ENCODE results near the gene OTOP1.

OTOP1 gene

GRCh38 chr4:4248029-4248884 lies 21.5 kb upstream of the OTOP1 start, which contains the start of gene TMEM128 (continued):
- TF ChIP-seq ZNF148 (tag by site-specific recombination; IDR thresholded peaks at IDR 0.05; ENCODE audit: borderline replicate concordance) (no peak), ZNF394 (tag by site-specific recombination; IDR thresholded peaks at IDR 0.05; ENCODE audit: borderline replicate concordance) (peak; percentile 27; the same call in 1 of the 2 replicates), BCL11A (tag by site-specific recombination; IDR thresholded peaks at IDR 0.05; ENCODE audit: low read depth) (peak; percentile 25; the same call in 1 of the 2 replicates), SP7 (tag by site-specific recombination; IDR thresholded peaks at IDR 0.05) (peak; percentile 81), IKZF3 (tag by site-specific recombination; IDR thresholded peaks at IDR 0.05) (peak; percentile 61), ZNF146 (tag by site-specific recombination; IDR thresholded peaks at IDR 0.05) (no peak), ZNF768 (tag by site-specific recombination; IDR thresholded peaks at IDR 0.05) (no peak), KLF16 (tag by site-specific recombination; IDR thresholded peaks at IDR 0.05) (0 out of 2 replicates have a peak, but pooled peaks have one; percentile 50), ZNF777 (tag by site-specific recombination; IDR thresholded peaks at IDR 0.05; ENCODE audit: borderline replicate concordance) (no peak), GLIS2 (tag by site-specific recombination; IDR thresholded peaks at IDR 0.05) (peak; percentile 34; the same call in 1 of the 2 replicates), ZNF701 (tag by site-specific recombination; IDR thresholded peaks at IDR 0.05) (no peak), ZNF555 (tag by site-specific recombination; conservative IDR thresholded peaks at IDR 0.05) (no peak), ZNF214 (tag by site-specific recombination; IDR thresholded peaks at IDR 0.05; ENCODE audit: borderline replicate concordance) (no peak), REST (tag by site-specific recombination; IDR thresholded peaks at IDR 0.05) (peak; percentile 55; the same call in 1 of the 2 replicates), ZNF311 (tag by site-specific recombination; IDR thresholded peaks at IDR 0.05; ENCODE audit: borderline replicate concordance) (no peak), ZNF423 (tag by site-specific recombination; IDR thresholded peaks at IDR 0.05) (no peak), ZNF571 (tag by site-specific recombination; IDR thresholded peaks at IDR 0.05) (no peak), MZF1 (tag by site-specific recombination; IDR thresholded peaks at IDR 0.05; ENCODE audit: borderline replicate concordance) (no peak), YY2 (tag by site-specific recombination; IDR thresholded peaks at IDR 0.05) (peak; percentile 72), ZSCAN30 (tag by site-specific recombination; IDR thresholded peaks at IDR 0.05) (0 out of 2 replicates have a peak, but pooled peaks have one; percentile 4), ZNF704 (tag by site-specific recombination; IDR thresholded peaks at IDR 0.05) (no peak), ZNF2 (tag by site-specific recombination; IDR thresholded peaks at IDR 0.05) (peak; percentile 83)
- TF ChIP-seq, protein P1, sequence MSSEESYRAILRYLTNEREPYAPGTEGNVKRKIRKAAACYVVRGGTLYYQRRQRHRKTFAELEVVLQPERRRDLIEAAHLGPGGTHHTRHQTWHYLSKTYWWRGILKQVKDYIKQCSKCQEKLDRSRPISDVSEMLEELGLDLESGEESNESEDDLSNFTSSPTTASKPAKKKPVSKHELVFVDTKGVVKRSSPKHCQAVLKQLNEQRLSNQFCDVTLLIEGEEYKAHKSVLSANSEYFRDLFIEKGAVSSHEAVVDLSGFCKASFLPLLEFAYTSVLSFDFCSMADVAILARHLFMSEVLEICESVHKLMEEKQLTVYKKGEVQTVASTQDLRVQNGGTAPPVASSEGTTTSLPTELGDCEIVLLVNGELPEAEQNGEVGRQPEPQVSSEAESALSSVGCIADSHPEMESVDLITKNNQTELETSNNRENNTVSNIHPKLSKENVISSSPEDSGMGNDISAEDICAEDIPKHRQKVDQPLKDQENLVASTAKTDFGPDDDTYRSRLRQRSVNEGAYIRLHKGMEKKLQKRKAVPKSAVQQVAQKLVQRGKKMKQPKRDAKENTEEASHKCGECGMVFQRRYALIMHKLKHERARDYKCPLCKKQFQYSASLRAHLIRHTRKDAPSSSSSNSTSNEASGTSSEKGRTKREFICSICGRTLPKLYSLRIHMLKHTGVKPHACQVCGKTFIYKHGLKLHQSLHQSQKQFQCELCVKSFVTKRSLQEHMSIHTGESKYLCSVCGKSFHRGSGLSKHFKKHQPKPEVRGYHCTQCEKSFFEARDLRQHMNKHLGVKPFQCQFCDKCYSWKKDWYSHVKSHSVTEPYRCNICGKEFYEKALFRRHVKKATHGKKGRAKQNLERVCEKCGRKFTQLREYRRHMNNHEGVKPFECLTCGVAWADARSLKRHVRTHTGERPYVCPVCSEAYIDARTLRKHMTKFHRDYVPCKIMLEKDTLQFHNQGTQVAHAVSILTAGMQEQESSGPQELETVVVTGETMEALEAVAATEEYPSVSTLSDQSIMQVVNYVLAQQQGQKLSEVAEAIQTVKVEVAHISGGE (tag by site-specific recombination; conservative IDR thresholded peaks at IDR 0.05; ENCODE audit: low read depth): peak; percentile 97
- TF ChIP-seq, protein P2, sequence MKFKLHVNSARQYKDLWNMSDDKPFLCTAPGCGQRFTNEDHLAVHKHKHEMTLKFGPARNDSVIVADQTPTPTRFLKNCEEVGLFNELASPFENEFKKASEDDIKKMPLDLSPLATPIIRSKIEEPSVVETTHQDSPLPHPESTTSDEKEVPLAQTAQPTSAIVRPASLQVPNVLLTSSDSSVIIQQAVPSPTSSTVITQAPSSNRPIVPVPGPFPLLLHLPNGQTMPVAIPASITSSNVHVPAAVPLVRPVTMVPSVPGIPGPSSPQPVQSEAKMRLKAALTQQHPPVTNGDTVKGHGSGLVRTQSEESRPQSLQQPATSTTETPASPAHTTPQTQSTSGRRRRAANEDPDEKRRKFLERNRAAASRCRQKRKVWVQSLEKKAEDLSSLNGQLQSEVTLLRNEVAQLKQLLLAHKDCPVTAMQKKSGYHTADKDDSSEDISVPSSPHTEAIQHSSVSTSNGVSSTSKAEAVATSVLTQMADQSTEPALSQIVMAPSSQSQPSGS (tag by site-specific recombination; IDR thresholded peaks at IDR 0.05; ENCODE audit: low read depth): peak; percentile 96
- TF ChIP-seq, protein P3, sequence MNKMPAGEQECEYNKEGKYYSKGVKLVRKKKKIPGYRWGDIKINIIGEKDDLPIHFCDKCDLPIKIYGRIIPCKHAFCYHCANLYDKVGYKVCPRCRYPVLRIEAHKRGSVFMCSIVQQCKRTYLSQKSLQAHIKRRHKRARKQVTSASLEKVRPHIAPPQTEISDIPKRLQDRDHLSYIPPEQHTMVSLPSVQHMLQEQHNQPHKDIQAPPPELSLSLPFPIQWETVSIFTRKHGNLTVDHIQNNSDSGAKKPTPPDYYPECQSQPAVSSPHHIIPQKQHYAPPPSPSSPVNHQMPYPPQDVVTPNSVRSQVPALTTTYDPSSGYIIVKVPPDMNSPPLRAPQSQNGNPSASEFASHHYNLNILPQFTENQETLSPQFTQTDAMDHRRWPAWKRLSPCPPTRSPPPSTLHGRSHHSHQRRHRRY (tag by site-specific recombination; IDR thresholded peaks at IDR 0.05): no peak

Measured in HEK293 (cell line).